Pons (tissue), 1 donor: ENCODE data around the gene AIMP1.
A peak's percentile ranks its signal among the peaks of the same experiment; 100 is the strongest.
"Not testable (repeated sequence)": the region's sequence is repeated elsewhere in the genome, so short reads cannot be mapped to it uniquely, and the experiment has no call there.

Experiments
- DNase-seq: peaks from one replicate; pipeline ENCODE4 v3.0.0-alpha.2; 2016; ENCODE audit warnings: low spot score

AIMP1 gene

GRCh38 chr4:106353786-106354185 lies 37.4 kb downstream of the AIMP1 start:
- no peak for DNase-seq

GRCh38 chr4:106355193-106355592 lies 38.8 kb downstream of the AIMP1 start:
- no peak for DNase-seq

GRCh38 chr4:106358899-106359298 lies 42.5 kb downstream of the AIMP1 start:
- DNase-seq: no peak

GRCh38 chr4:106362086-106362825 lies 45.9 kb downstream of the AIMP1 start:
- DNase-seq: no peak

- no peak for DNase-seq
Measured at GRCh38 chr4:106364282-106364681, 47.9 kb downstream of the AIMP1 start.

- no peak for DNase-seq
Measured at GRCh38 chr4:106365613-106366012, 49.3 kb downstream of the AIMP1 start.

- DNase-seq: no peak
Measured at GRCh38 chr4:106366026-106366425, 49.7 kb downstream of the AIMP1 start.

GRCh38 chr4:106367072-106367471 lies 50.7 kb downstream of the AIMP1 start:
- no peak for DNase-seq

- DNase-seq: no peak
Measured at GRCh38 chr4:106368678-106369077, 52.3 kb downstream of the AIMP1 start, which contains the start of gene GIMD1. Gene GIMD1 (minus strand): TSS chr4:106368778. CDS start chr4:106367435, 1,343 bp downstream.

GRCh38 chr4:106369456-106370060 lies 53.2 kb downstream of the AIMP1 start:
- peak; percentile 44 for DNase-seq

GRCh38 chr4:106370214-106370613 lies 53.9 kb downstream of the AIMP1 start:
- no peak for DNase-seq

- no peak for DNase-seq
Measured at GRCh38 chr4:106371161-106371560, 54.8 kb downstream of the AIMP1 start.

- DNase-seq: no peak
Measured at GRCh38 chr4:106373026-106373425, 56.7 kb downstream of the AIMP1 start.

- DNase-seq: no peak
Measured at GRCh38 chr4:106380179-106380578, 63.8 kb downstream of the AIMP1 start.

- no peak for DNase-seq
Measured at GRCh38 chr4:106384878-106385277, 68.5 kb downstream of the AIMP1 start.

- no peak for DNase-seq
Measured at GRCh38 chr4:106385853-106386393, 69.6 kb downstream of the AIMP1 start.

- no peak for DNase-seq
Measured at GRCh38 chr4:106395582-106395981, 79.2 kb downstream of the AIMP1 start.

- not testable (repeated sequence) for DNase-seq
Measured at GRCh38 chr4:106398898-106399297, 82.5 kb downstream of the AIMP1 start.
